SHP77 treated with DMSO at 0.1 percent for 48 hours (cell line): ENCODE data around the gene IL17B.

Experiments used
- DNase-seq: peaks from one replicate; lab custom pipeline; 2025; lab: John Stamatoyannopoulos, UW

IL17B gene

GRCh38 chr5:149414405-149415065 is 35.4 kb upstream of the IL17B start:
- DNase-seq, result no peak

- no peak for DNase-seq
These were observed 34.6 kb upstream of the IL17B start for GRCh38 chr5:149413477-149414210.

GRCh38 chr5:149412783-149413476 is 33.8 kb upstream of the IL17B start:
- DNase-seq, result no peak

GRCh38 chr5:149411738-149412519 is 32.8 kb upstream of the IL17B start:
- no peak for DNase-seq

- DNase-seq, result no peak
These were observed 31.8 kb upstream of the IL17B start for GRCh38 chr5:149410721-149411432.

GRCh38 chr5:149410071-149410470 is 31.0 kb upstream of the IL17B start:
- DNase-seq, result no peak

- DNase-seq, result no peak
These were observed 30.3 kb upstream of the IL17B start for GRCh38 chr5:149409268-149409948.

- no peak for DNase-seq
These were observed 29.4 kb upstream of the IL17B start for GRCh38 chr5:149408252-149409099.

GRCh38 chr5:149407323-149408251 is 28.5 kb upstream of the IL17B start:
- DNase-seq, result no peak

- no peak for DNase-seq
These were observed 27.9 kb upstream of the IL17B start for GRCh38 chr5:149406979-149407306.

GRCh38 chr5:149406203-149406978 is 27.3 kb upstream of the IL17B start:
- no peak for DNase-seq

GRCh38 chr5:149405550-149406202 is 26.6 kb upstream of the IL17B start:
- no peak for DNase-seq

- DNase-seq, result no peak
These were observed 25.9 kb upstream of the IL17B start for GRCh38 chr5:149404746-149405549.

GRCh38 chr5:149403923-149404745 is 25.0 kb upstream of the IL17B start:
- DNase-seq, result no peak

GRCh38 chr5:149402291-149402690 is 23.2 kb upstream of the IL17B start:
- no peak for DNase-seq

- no peak for DNase-seq
These were observed 22.0 kb upstream of the IL17B start for GRCh38 chr5:149401051-149401450.
